Caco-2 (cell line): Measurements from ENCODE around the gene HPS1. TPM values are rescaled to one million over a fixed set of nuclear protein-coding genes. Genes with fewer than 3 reads are reported as not detected.

Experiments used
- BruUV-seq: library from RNA; stranded (reverse); fragments of 400-500 nt; replicated peaks from 2 replicates; lab custom pipeline; 2021; lab: Mats Ljungman, UMichigan
- CTCF ChIA-PET: fragments of 300-600 bp; sonication (Branson Sonifier 250); formaldehyde crosslinking; loops from one replicate; lab custom pipeline; 2022; ENCODE audit warnings: antibody characterized with exemption; lab: Charles Lee
- POLR2A ChIA-PET: fragments of 300-600 bp; sonication (Branson Sonifier 250); formaldehyde crosslinking; loops from one replicate; lab custom pipeline; 2022; ENCODE audit warnings: antibody characterized with exemption; lab: Charles Lee
- DNase-seq, 2 experiments: peaks; one replicate each; pipeline versions ENCODE4 v3.0.0 to v3.0.0-alpha.2; 2020 to 2022
- H3K27me3 ChIP-seq: replicated peaks from 2 replicates; pipeline ENCODE4 v1.6.0; 2011; ENCODE audit warnings: low read length; ENCODE audit not compliant: control insufficient read depth, insufficient read depth
- H3K36me3 ChIP-seq: 2 replicates; pipeline ENCODE4 v1.5.1; 2011; ENCODE audit warnings: low read length; ENCODE audit not compliant: control insufficient read depth, insufficient read depth
- H3K4me1 ChIP-seq: fragments of 250-450 bp; sonication (Bioruptor Pico); 2 replicates; pipeline ENCODE4 v1.5.1; 2020; ENCODE audit warnings: mild to moderate bottlenecking
- H3K4me3 ChIP-seq: 2 replicates; pipeline ENCODE4 v1.5.1; 2011; ENCODE audit warnings: low read depth, mild to moderate bottlenecking, control low read depth, low read length
- H3K9me3 ChIP-seq: fragments of 250-450 bp; sonication (Bioruptor Pico); 2 replicates; pipeline ENCODE4 v1.5.1; 2020; ENCODE audit warnings: mild to moderate bottlenecking, moderate library complexity
- H3K27ac Mint-ChIP-seq: one replicate; pipeline ENCODE4 v1.8.0; 2022; ENCODE audit warnings: mixed read lengths; ENCODE audit not compliant: unreplicated experiment
- H3K27me3 Mint-ChIP-seq: one replicate; pipeline ENCODE4 v1.8.0; 2022; ENCODE audit warnings: mixed read lengths; ENCODE audit not compliant: insufficient read depth, unreplicated experiment
- H3K36me3 Mint-ChIP-seq: one replicate; pipeline ENCODE4 v1.8.0; 2022; ENCODE audit warnings: mild to moderate bottlenecking, mixed read lengths; ENCODE audit not compliant: insufficient read depth, unreplicated experiment
- H3K4me1 Mint-ChIP-seq: one replicate; pipeline ENCODE4 v1.8.0; 2022; ENCODE audit warnings: low read depth, mixed read lengths; ENCODE audit not compliant: unreplicated experiment
- H3K4me3 Mint-ChIP-seq: one replicate; pipeline ENCODE4 v1.8.0; 2022; ENCODE audit warnings: mild to moderate bottlenecking, moderate library complexity, mixed read lengths; ENCODE audit not compliant: unreplicated experiment
- H3K9me3 Mint-ChIP-seq: one replicate; pipeline ENCODE4 v1.8.0; 2022; ENCODE audit warnings: mixed read lengths; ENCODE audit not compliant: unreplicated experiment
- CTCF ChIP-seq, 2 experiments: fragments of 200-600 bp in 1 of 2; IDR thresholded peaks; 1 replicate in 1 of 2; 2 replicates in 1 of 2; pipeline versions ENCODE4 v1.5.1 to v1.8.0; 2011 to 2022; ENCODE audit warnings: antibody characterized with exemption in 1 of 2, control low read depth in 1 of 2, inconsistent platforms in 1 of 2, low read depth in 1 of 2, low read length in 1 of 2, mild to moderate bottlenecking in 1 of 2, moderate library complexity in 1 of 2; ENCODE audit not compliant: insufficient read depth in 1 of 2, severe bottlenecking in 1 of 2, unreplicated experiment in 1 of 2
- intact Hi-C: fragments of 100-400 bp; cut with micrococcal nuclease; formaldehyde crosslinking; loops from one replicate; pipeline ENCODE4 v1.10.0; 2022; ENCODE audit not compliant: unreplicated experiment
- total RNA-seq: library from RNA; stranded (reverse); gene quantifications from 2 replicates; pipeline ENCODE4 v1.2.3, GENCODE V29; 2022

HPS1 gene
- total RNA-seq, 1 experiment from 2014 or later, result 51.9 TPM

- DNase-seq, result no peak
- Mint-ChIP-seq H3K27me3 (peaks cover 19% of the 10 kb centered on the region), H3K27ac (no peak overlapping the region), H3K9me3 (no peaks in the 10 kb centered on the region), H3K4me1 (no peaks in the 10 kb centered on the region), H3K36me3 (no peaks in the 10 kb centered on the region), H3K4me3 (no peak overlapping the region)
- no peak for TF ChIP-seq CTCF (IDR thresholded peaks at IDR 0.05; ENCODE audit: insufficient read depth in 1 of 2, low read depth in 1 of 2, low read length in 1 of 2, severe bottlenecking in 1 of 2, unreplicated experiment in 1 of 2)
- H3K36me3 ChIP-seq, result no peaks in the 10 kb centered on the region
- no peaks in the 10 kb centered on the region for H3K9me3 ChIP-seq
- no peaks in the 10 kb centered on the region for H3K4me1 ChIP-seq
- no TSS peak for BruUV-seq
- H3K27me3 ChIP-seq, result no peaks in the 10 kb centered on the region
- ChIA-PET POLR2A (no interaction called here), CTCF (no interaction called here)
- intact Hi-C loops, result no loop called here
- no peak overlapping the region for H3K4me3 ChIP-seq
These were observed 72.3 kb downstream of the HPS1 start for GRCh38 chr10:98374217-98374985.

GRCh38 chr10:98373260-98374040 lies 73.3 kb downstream of the HPS1 start:
- Mint-ChIP-seq H3K27ac (no peak overlapping the region), H3K4me1 (no peaks in the 10 kb centered on the region), H3K36me3 (no peaks in the 10 kb centered on the region), H3K4me3 (no peak overlapping the region), H3K9me3 (no peaks in the 10 kb centered on the region), H3K27me3 (peaks cover 14% of the 10 kb centered on the region)
- intact Hi-C loops, result no loop called here
- Histone ChIP-seq H3K27me3 (no peaks in the 10 kb centered on the region), H3K4me3 (no peak overlapping the region), H3K36me3 (no peaks in the 10 kb centered on the region), H3K4me1 (no peaks in the 10 kb centered on the region), H3K9me3 (no peaks in the 10 kb centered on the region)
- no peak for DNase-seq
- ChIA-PET CTCF (no interaction called here), POLR2A (no interaction called here)
- TF ChIP-seq CTCF (IDR thresholded peaks at IDR 0.05; ENCODE audit: insufficient read depth in 1 of 2, low read depth in 1 of 2, low read length in 1 of 2, severe bottlenecking in 1 of 2, unreplicated experiment in 1 of 2), result no peak
- BruUV-seq, result no TSS peak

- BruUV-seq, result no TSS peak
- peaks cover 19% of the 10 kb centered on the region for H3K27me3 Mint-ChIP-seq
- no peaks in the 10 kb centered on the region for H3K36me3 Mint-ChIP-seq
- no peak overlapping the region for H3K27ac Mint-ChIP-seq
- Histone ChIP-seq H3K4me3 (no peak overlapping the region), H3K4me1 (no peaks in the 10 kb centered on the region), H3K27me3 (no peaks in the 10 kb centered on the region), H3K36me3 (no peaks in the 10 kb centered on the region), H3K9me3 (no peaks in the 10 kb centered on the region)
- TF ChIP-seq CTCF (IDR thresholded peaks at IDR 0.05; ENCODE audit: insufficient read depth in 1 of 2, low read depth in 1 of 2, low read length in 1 of 2, severe bottlenecking in 1 of 2, unreplicated experiment in 1 of 2), result no peak
- H3K4me1 Mint-ChIP-seq, result no peaks in the 10 kb centered on the region
- no peak overlapping the region for H3K4me3 Mint-ChIP-seq
- no peak for DNase-seq
- ChIA-PET POLR2A (no interaction called here), CTCF (no interaction called here)
- intact Hi-C loops, result no loop called here
- H3K9me3 Mint-ChIP-seq, result no peaks in the 10 kb centered on the region
These were observed 75.6 kb downstream of the HPS1 start for GRCh38 chr10:98370831-98371820.
